SK-N-SH (cell line): ENCODE measurements around the gene MYO1D. TPM values are rescaled to one million over a fixed set of nuclear protein-coding genes. Genes with fewer than 3 reads are reported as not detected.

Experiments
- CTCF ChIA-PET: fragments of 300-600, 350-600 bp; formaldehyde crosslinking; extraction: SDS; loops from one replicate; lab custom pipeline; 2021; lab: Yijun Ruan, JAX
- POLR2A ChIA-PET: fragments of 350-600 bp; sonication (Branson Sonifier 250); formaldehyde crosslinking; extraction: SDS; loops from one replicate; lab custom pipeline; 2020; ENCODE audit warnings: antibody characterized with exemption, inconsistent platforms; lab: Yijun Ruan, JAX
- DNase-seq: peaks from one replicate; pipeline ENCODE4 v3.0.0; 2012
- H2AFZ ChIP-seq: fragments of 200-600 bp; sonication (generic); 2 replicates; pipeline ENCODE4 v1.8.1; 2016; ENCODE audit warnings: antibody characterized with exemption, mild to moderate bottlenecking, low read depth
- H3F3A ChIP-seq: fragments of 200-600 bp; sonication (generic); replicated peaks from 2 replicates; pipeline ENCODE3; 2016; ENCODE audit warnings: antibody characterized with exemption, mild to moderate bottlenecking; ENCODE audit not compliant: insufficient read depth
- H3K27ac ChIP-seq, 2 experiments: fragments of 200-500 bp in 1 of 2; fragments of 200-600 bp in 1 of 2; sonication (Bioruptor generic) in 1 of 2; sonication (generic), shearing (Covaris generic) in 1 of 2; 2 replicates each; pipeline versions ENCODE4 v1.5.1 to v1.6.1; 2014 to 2016; ENCODE audit warnings: low read depth in 2 of 2, inconsistent platforms in 1 of 2, low read length in 1 of 2, mild to moderate bottlenecking in 1 of 2, mixed read lengths in 1 of 2
- H3K27me3 ChIP-seq: fragments of 200-600 bp; sonication (generic), shearing (Covaris generic); 2 replicates; pipeline ENCODE4 v1.6.1; 2016; ENCODE audit warnings: mixed run types; ENCODE audit not compliant: insufficient read depth
- H3K36me3 ChIP-seq, 2 experiments: fragments of 200-500 bp in 1 of 2; fragments of 200-600 bp in 1 of 2; sonication (Bioruptor generic) in 1 of 2; sonication (generic) in 1 of 2; replicated peaks in 1 of 2; 2 replicates each; pipeline versions ENCODE3 to v1.5.1; 2014 to 2016; ENCODE audit warnings: low read length in 1 of 2, mild to moderate bottlenecking in 1 of 2; ENCODE audit not compliant: insufficient read depth in 2 of 2, control insufficient read depth in 1 of 2
- H3K4me1 ChIP-seq, 2 experiments: fragments of 200-500 bp in 1 of 2; fragments of 200-600 bp in 1 of 2; sonication (Bioruptor generic) in 1 of 2; sonication (generic), shearing (Covaris generic) in 1 of 2; 2 replicates each; pipeline versions ENCODE4 v1.5.1 to v1.6.1; 2014 to 2016; ENCODE audit warnings: low read depth in 1 of 2, low read length in 1 of 2, mixed run types in 1 of 2; ENCODE audit not compliant: insufficient read depth in 2 of 2, control insufficient read depth in 1 of 2
- H3K4me2 ChIP-seq: fragments of 200-600 bp; sonication (generic), shearing (Covaris generic); 2 replicates; pipeline ENCODE4 v1.6.1; 2017; ENCODE audit warnings: mixed run types
- H3K4me3 ChIP-seq, 2 experiments: fragments of 200-500 bp in 1 of 2; fragments of 200-600 bp in 1 of 2; sonication (Bioruptor generic) in 1 of 2; sonication (generic), shearing (Covaris generic) in 1 of 2; 2 replicates each; pipeline versions ENCODE4 v1.5.1 to v1.8.1; 2014 to 2016; ENCODE audit warnings: low read depth in 2 of 2, inconsistent platforms in 1 of 2, low read length in 1 of 2, mild to moderate bottlenecking in 1 of 2, mixed read lengths in 1 of 2, moderate library complexity in 1 of 2
- H3K79me2 ChIP-seq: fragments of 200-600 bp; sonication (generic); 2 replicates; pipeline ENCODE4 v1.8.1; 2017; ENCODE audit warnings: mild to moderate bottlenecking; ENCODE audit not compliant: insufficient read depth
- H3K9ac ChIP-seq: fragments of 200-600 bp; sonication (generic); 2 replicates; pipeline ENCODE4 v1.6.1; 2017; ENCODE audit warnings: mixed run types
- H3K9me2 ChIP-seq: fragments of 200-600 bp; sonication (generic); 2 replicates; pipeline ENCODE4 v1.6.1; 2017; ENCODE audit warnings: mixed run types
- H3K9me3 ChIP-seq: fragments of 200-600 bp; sonication (generic); 2 replicates; pipeline ENCODE4 v1.6.1; 2017; ENCODE audit warnings: mixed run types, mild to moderate bottlenecking, moderate library complexity
- H4K20me1 ChIP-seq: fragments of 200-600 bp; sonication (generic); 2 replicates; pipeline ENCODE4 v1.6.1; 2017; ENCODE audit warnings: mild to moderate bottlenecking, mixed run types; ENCODE audit not compliant: insufficient read depth
- CHD2 ChIP-seq: fragments of 150-350 bp; IDR thresholded peaks from 2 replicates; pipeline ENCODE4 v1.6.1; 2018; ENCODE audit warnings: low read length; ENCODE audit not compliant: partially characterized antibody
- CTCF ChIP-seq: fragments of 200-600 bp; sonication (generic); IDR thresholded peaks from 2 replicates; pipeline ENCODE4 v1.6.1; 2017; ENCODE audit warnings: antibody characterized with exemption, mild to moderate bottlenecking, moderate library complexity
- ELF1 ChIP-seq: IDR thresholded peaks from 2 replicates; pipeline ENCODE4 v1.4.0; 2012
- EP300 ChIP-seq, 2 experiments: IDR thresholded peaks; 2 replicates each; pipeline versions ENCODE4 v1.4.0 to v1.6.1; 2012; ENCODE audit warnings: borderline replicate concordance in 1 of 2, low read depth in 1 of 2, low read length in 1 of 2
- FOSL2 ChIP-seq: IDR thresholded peaks from 2 replicates; pipeline ENCODE4 v1.4.0; 2012; ENCODE audit warnings: low read depth, mild to moderate bottlenecking, moderate library complexity, borderline replicate concordance
- GABPA ChIP-seq: IDR thresholded peaks from 2 replicates; pipeline ENCODE4 v1.4.0; 2012; ENCODE audit warnings: low read depth, mild to moderate bottlenecking
- NRF1 ChIP-seq: IDR thresholded peaks from 2 replicates; pipeline ENCODE4 v1.6.1; 2012; ENCODE audit warnings: low read depth, mild to moderate bottlenecking, low read length
- PBX3 ChIP-seq: IDR thresholded peaks from 2 replicates; pipeline ENCODE4; 2012
- POLR2AphosphoS5 ChIP-seq: IDR thresholded peaks from 2 replicates; pipeline ENCODE4 v1.6.1; 2012; ENCODE audit warnings: low read depth, low read length
- RCOR1 ChIP-seq: fragments of 150-350 bp; IDR thresholded peaks from 2 replicates; pipeline ENCODE4 v1.6.1; 2017; ENCODE audit warnings: antibody characterized with exemption, low read length
- REST ChIP-seq: IDR thresholded peaks from 2 replicates; pipeline ENCODE4 v1.6.1; 2012; ENCODE audit warnings: mild to moderate bottlenecking, low read depth, low read length, moderate library complexity
- RFX5 ChIP-seq: IDR thresholded peaks from 2 replicates; pipeline ENCODE4 v1.6.1; 2012; ENCODE audit warnings: mild to moderate bottlenecking, improper control_type of control experiment, low read length
- RXRA ChIP-seq: IDR thresholded peaks from 2 replicates; pipeline ENCODE4 v1.4.0; 2012; ENCODE audit warnings: low read depth, mild to moderate bottlenecking, borderline replicate concordance
- TAF1 ChIP-seq: IDR thresholded peaks from 2 replicates; pipeline ENCODE4 v1.6.1; 2012; ENCODE audit warnings: low read depth, mild to moderate bottlenecking, low read length, moderate library complexity, borderline replicate concordance
- TCF12 ChIP-seq: IDR thresholded peaks from 2 replicates; pipeline ENCODE4 v1.4.0; 2012
- USF1 ChIP-seq: IDR thresholded peaks from 2 replicates; pipeline ENCODE4 v1.4.0; 2012; ENCODE audit warnings: low read depth, borderline replicate concordance
- ZBTB33 ChIP-seq: IDR thresholded peaks from 2 replicates; pipeline ENCODE4 v1.4.0; 2012; ENCODE audit warnings: low read depth, borderline replicate concordance
- WGBS: methylation state at CpG from one replicate; pipeline ENCODE4 v1.1.6; 2017; ENCODE audit warnings: low lambda C conversion rate; 5-methylcytosine and 5-hydroxymethylcytosine counted together
- polyA plus RNA-seq, 3 experiments: library from polyadenylated mRNA; depleted of rRNA; stranded (reverse); fragments of >200 nt; gene quantifications; 2 replicates each; pipeline ENCODE4 v1.2.3, GENCODE V29; 2012

Gene MYO1D
- polyA plus RNA-seq, 1 of the 3 experiments (the other 2 are of a cell fraction), result 20.4 TPM

GRCh38 chr17:32852811-32853210 lies 24.1 kb downstream of the MYO1D start (continued):
- TF ChIP-seq ELF1 (no peak), TAF1 (no peak)
- TF ChIP-seq, all 33 proteins: peak for 2

GRCh38 chr17:32849879-32850278 lies 27.0 kb downstream of the MYO1D start:
- ChIA-PET CTCF (interaction anchor here (1.1 to 1.2 kb wide), 2 partner anchors 47 to 67 kb away, joined by 3 to 5 read pairs; no protein-coding TSS in a partner anchor), POLR2A (no interaction called here)
- H3F3A ChIP-seq, result peaks cover 6% of the 10 kb centered on the region
- H3K9me2 ChIP-seq, result no peaks in the 10 kb centered on the region
- H3K4me1 ChIP-seq, result peaks cover 0 to 8% of the 10 kb centered on the region in 2 experiments; a peak in 1 of 4 replicates
- no peaks in the 10 kb centered on the region for H4K20me1 ChIP-seq
- no peaks in the 10 kb centered on the region for H3K27me3 ChIP-seq
- no peak overlapping the region; a peak in 1 of 4 replicates for H3K27ac ChIP-seq
- no peak overlapping the region for H3K9ac ChIP-seq
- WGBS, result 88% methylated on average over 1 of the region's 1 CpG
- H3K4me3 ChIP-seq, result no peak overlapping the region
- H3K79me2 ChIP-seq, result peaks cover 29% of the 10 kb centered on the region; the same call in 1 of the 2 replicates
- DNase-seq, result no peak
- no peak overlapping the region for H2AFZ ChIP-seq
- TF ChIP-seq RCOR1 (no peak), TCF12 (peak; percentile 16; the same call in 1 of the 2 replicates), NRF1 (no peak), USF1 (no peak)
- TF ChIP-seq, all 33 proteins: peak for 1
- Histone ChIP-seq H3K9me3 (no peaks in the 10 kb centered on the region), H3K36me3 (no peaks in the 10 kb centered on the region), H3K4me2 (no peak overlapping the region)

GRCh38 chr17:32847977-32848376 lies 28.9 kb downstream of the MYO1D start:
- H3K4me1 ChIP-seq, result 0 out of 4 replicates have a peak, but pooled peaks cover 0 to 3% of the 10 kb centered on the region in 2 experiments
- no peaks in the 10 kb centered on the region for H3K9me2 ChIP-seq
- H3K36me3 ChIP-seq, result no peaks in the 10 kb centered on the region
- no peak for DNase-seq
- 54% methylated on average over 2 of the region's 2 CpGs for WGBS
- H3K4me2 ChIP-seq, result no peak overlapping the region
- H3K4me3 ChIP-seq, result no peak overlapping the region
- POLR2A ChIA-PET, result no interaction called here
- no peaks in the 10 kb centered on the region for H3K9me3 ChIP-seq
- no peaks in the 10 kb centered on the region for H3K27me3 ChIP-seq
- no peak overlapping the region for H2AFZ ChIP-seq
- no peaks in the 10 kb centered on the region for H4K20me1 ChIP-seq
- H3K9ac ChIP-seq, result no peak overlapping the region
- H3K27ac ChIP-seq, result no peak overlapping the region
- CTCF ChIA-PET, result no interaction called here
- peaks cover 26% of the 10 kb centered on the region; the same call in 1 of the 2 replicates for H3K79me2 ChIP-seq
- no peaks in the 10 kb centered on the region for H3F3A ChIP-seq
- TF ChIP-seq CHD2 (no peak), GABPA (no peak), ZBTB33 (no peak), POLR2AphosphoS5 (no peak), FOSL2 (no peak), TCF12 (no peak), RFX5 (no peak), CTCF (no peak), EP300 (IDR thresholded peaks at IDR 0.05; ENCODE audit: borderline replicate concordance in 1 of 2, low read depth in 1 of 2, low read length in 1 of 2) (no peak), PBX3 (no peak), REST (no peak), RCOR1 (no peak), RXRA (no peak)
